ENCODE measurements around the gene FZD2. TPM values are rescaled to one million over a fixed set of nuclear protein-coding genes. Genes with fewer than 3 reads are reported as not detected.

The FZD2 gene
- total RNA-seq, 1 donor from 2014 or later = 56.6 TPM

DNA sequence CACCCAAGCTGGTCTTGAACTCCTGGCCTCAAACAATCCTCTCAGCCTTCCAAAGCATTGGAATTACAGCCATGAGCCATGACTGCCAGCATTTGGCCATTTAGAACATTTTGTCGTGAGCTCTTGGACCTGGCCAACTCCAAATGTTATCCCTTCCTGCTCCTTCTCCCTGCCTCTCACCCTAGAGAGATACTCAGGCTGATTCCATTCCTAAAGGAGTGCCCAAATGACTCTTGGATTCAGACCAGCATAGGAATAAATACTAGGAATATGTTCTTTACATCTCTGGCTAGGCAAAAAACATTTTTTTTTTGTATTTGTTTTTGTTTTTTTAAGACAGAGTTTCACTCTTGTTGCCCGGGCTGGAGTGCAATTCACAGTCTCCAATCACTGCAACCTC is 15.5 kb downstream of the FZD2 start:
- no peak for DNase-seq (ENCODE audit: low spot score)
- no peaks in the 10 kb centered on the region for H4K20me1 ChIP-seq (ENCODE audit: low read depth)
- H3K27me3 Mint-ChIP-seq (ENCODE audit: insufficient read depth, low read depth) = peaks cover 3% of the 10 kb centered on the region
- no peak overlapping the region for H3K27ac Mint-ChIP-seq
- no peaks in the 10 kb centered on the region for H3K79me2 ChIP-seq (ENCODE audit: low read depth)
- no peak overlapping the region for H3K4me2 ChIP-seq
- peaks cover 24% of the 10 kb centered on the region for H3F3A ChIP-seq (ENCODE audit: low read depth)
- H3K36me3 Mint-ChIP-seq = no peaks in the 10 kb centered on the region
- no peak overlapping the region for H3K4me3 ChIP-seq
- H3K27ac ChIP-seq = no peak overlapping the region
- no peaks in the 10 kb centered on the region for H3K4me1 ChIP-seq
- H3K9ac ChIP-seq = no peak overlapping the region
- H3K27me3 ChIP-seq = no peaks in the 10 kb centered on the region
- no peaks in the 10 kb centered on the region for H3K9me3 Mint-ChIP-seq
- H3K4me1 Mint-ChIP-seq = peaks cover 1% of the 10 kb centered on the region
- no peak for TF ChIP-seq EZH2phosphoT487 (IDR thresholded peaks at IDR 0.05)
- TF ChIP-seq EZH2 (IDR thresholded peaks at IDR 0.05) = no peak
- no peak for TF ChIP-seq CTCF (IDR thresholded peaks at IDR 0.05)
- no peak overlapping the region for H3K4me3 Mint-ChIP-seq
- H2AFZ ChIP-seq (replicated peaks) = no peak overlapping the region
- H3K9me3 ChIP-seq (ENCODE audit: low read depth) = no peaks in the 10 kb centered on the region
- H3K36me3 ChIP-seq = no peaks in the 10 kb centered on the region

- H3K79me2 ChIP-seq (ENCODE audit: low read depth) = no peaks in the 10 kb centered on the region
- no peak overlapping the region for H3K4me3 ChIP-seq
- no peak overlapping the region for H3K27ac ChIP-seq
- H3K9me3 ChIP-seq (ENCODE audit: low read depth) = no peaks in the 10 kb centered on the region
- H3K9ac ChIP-seq = no peak overlapping the region
- peaks cover 1% of the 10 kb centered on the region for H3F3A ChIP-seq (ENCODE audit: low read depth)
- DNase-seq (ENCODE audit: low spot score) = no peak
- peaks cover 5% of the 10 kb centered on the region for H3K27me3 Mint-ChIP-seq (ENCODE audit: insufficient read depth, low read depth)
- no peaks in the 10 kb centered on the region for H3K4me1 ChIP-seq
- no peaks in the 10 kb centered on the region for H3K36me3 ChIP-seq
- H3K4me2 ChIP-seq = no peak overlapping the region
- TF ChIP-seq EZH2 (IDR thresholded peaks at IDR 0.05) (no peak), EZH2phosphoT487 (IDR thresholded peaks at IDR 0.05) (no peak), CTCF (IDR thresholded peaks at IDR 0.05) (no peak)
- H3K36me3 Mint-ChIP-seq = no peaks in the 10 kb centered on the region
- no peaks in the 10 kb centered on the region for H3K9me3 Mint-ChIP-seq
- H3K4me3 Mint-ChIP-seq = no peak overlapping the region
- H3K4me1 Mint-ChIP-seq = no peaks in the 10 kb centered on the region
- no peaks in the 10 kb centered on the region for H4K20me1 ChIP-seq (ENCODE audit: low read depth)
- no peaks in the 10 kb centered on the region for H3K27me3 ChIP-seq
- no peak overlapping the region for H2AFZ ChIP-seq (replicated peaks)
- H3K27ac Mint-ChIP-seq = no peak overlapping the region
These were observed 18.1 kb downstream of the FZD2 start for GRCh38 chr17:44575403-44575802.

GRCh38 chr17:44578947-44579346 is 21.7 kb downstream of the FZD2 start:
- no peaks in the 10 kb centered on the region for H3K9me3 ChIP-seq (ENCODE audit: low read depth)
- H3K9me3 Mint-ChIP-seq = no peaks in the 10 kb centered on the region
- peaks cover 9% of the 10 kb centered on the region for H3K27me3 Mint-ChIP-seq (ENCODE audit: insufficient read depth, low read depth)
- TF ChIP-seq EZH2 (IDR thresholded peaks at IDR 0.05) (no peak), CTCF (IDR thresholded peaks at IDR 0.05) (no peak), EZH2phosphoT487 (IDR thresholded peaks at IDR 0.05) (no peak)
- no peaks in the 10 kb centered on the region for H4K20me1 ChIP-seq (ENCODE audit: low read depth)
- no peak overlapping the region for H3K4me2 ChIP-seq
- DNase-seq (ENCODE audit: low spot score) = no peak
- no peaks in the 10 kb centered on the region for H3K36me3 ChIP-seq
- no peak overlapping the region for H3K4me3 Mint-ChIP-seq
- H3K36me3 Mint-ChIP-seq = no peaks in the 10 kb centered on the region
- no peaks in the 10 kb centered on the region for H3K4me1 ChIP-seq
- H3K27me3 ChIP-seq = no peaks in the 10 kb centered on the region
- H3K9ac ChIP-seq = no peak overlapping the region
- no peak overlapping the region for H2AFZ ChIP-seq (replicated peaks)
- H3K4me1 Mint-ChIP-seq = no peaks in the 10 kb centered on the region
- no peak overlapping the region for H3K4me3 ChIP-seq
- H3K27ac ChIP-seq = no peak overlapping the region
- H3F3A ChIP-seq (ENCODE audit: low read depth) = no peaks in the 10 kb centered on the region
- no peaks in the 10 kb centered on the region for H3K79me2 ChIP-seq (ENCODE audit: low read depth)
- H3K27ac Mint-ChIP-seq = no peak overlapping the region
